ENCODE data around the gene FGF14.

DNA sequence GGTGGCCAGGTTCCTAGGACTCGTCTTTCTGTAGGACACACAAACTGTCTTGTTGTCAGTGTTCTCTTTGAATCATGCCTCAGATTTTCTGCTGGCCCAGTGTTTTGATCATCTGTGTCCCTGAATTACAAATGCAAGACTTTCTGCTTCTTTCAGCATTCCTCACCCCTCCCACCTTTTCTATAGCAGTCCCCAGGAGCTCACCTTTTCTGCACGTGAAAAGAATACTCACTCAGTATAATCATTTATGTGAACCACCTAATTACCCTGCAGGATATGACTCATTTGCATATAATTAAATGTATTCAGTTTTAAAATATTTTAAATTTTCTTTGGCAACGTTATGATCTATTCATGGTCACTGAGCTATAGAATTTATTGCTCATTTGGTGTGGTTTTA, 560.1 kb downstream of the FGF14 start:
- TF ChIP-seq, protein P1, sequence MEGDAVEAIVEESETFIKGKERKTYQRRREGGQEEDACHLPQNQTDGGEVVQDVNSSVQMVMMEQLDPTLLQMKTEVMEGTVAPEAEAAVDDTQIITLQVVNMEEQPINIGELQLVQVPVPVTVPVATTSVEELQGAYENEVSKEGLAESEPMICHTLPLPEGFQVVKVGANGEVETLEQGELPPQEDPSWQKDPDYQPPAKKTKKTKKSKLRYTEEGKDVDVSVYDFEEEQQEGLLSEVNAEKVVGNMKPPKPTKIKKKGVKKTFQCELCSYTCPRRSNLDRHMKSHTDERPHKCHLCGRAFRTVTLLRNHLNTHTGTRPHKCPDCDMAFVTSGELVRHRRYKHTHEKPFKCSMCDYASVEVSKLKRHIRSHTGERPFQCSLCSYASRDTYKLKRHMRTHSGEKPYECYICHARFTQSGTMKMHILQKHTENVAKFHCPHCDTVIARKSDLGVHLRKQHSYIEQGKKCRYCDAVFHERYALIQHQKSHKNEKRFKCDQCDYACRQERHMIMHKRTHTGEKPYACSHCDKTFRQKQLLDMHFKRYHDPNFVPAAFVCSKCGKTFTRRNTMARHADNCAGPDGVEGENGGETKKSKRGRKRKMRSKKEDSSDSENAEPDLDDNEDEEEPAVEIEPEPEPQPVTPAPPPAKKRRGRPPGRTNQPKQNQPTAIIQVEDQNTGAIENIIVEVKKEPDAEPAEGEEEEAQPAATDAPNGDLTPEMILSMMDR (IDR thresholded peaks at IDR 0.05): no peak
- TF ChIP-seq EZH2 (IDR thresholded peaks at IDR 0.05; ENCODE audit: borderline replicate concordance, insufficient read depth, low read depth, low read length, poor library complexity, severe bottlenecking): no peak

All from B cell (primary cell).